ENCODE results near the gene ITPKC. TPM values are rescaled to one million over a fixed set of nuclear protein-coding genes. Genes with fewer than 3 reads are reported as not detected.

ITPKC gene
- total and polyA plus RNA-seq, 9 of the 15 experiments (the other 6 are each of a cell fraction or from before 2014, with no cell fraction given), result 0.08 to 9.3 (median 5.8) TPM

DNA sequence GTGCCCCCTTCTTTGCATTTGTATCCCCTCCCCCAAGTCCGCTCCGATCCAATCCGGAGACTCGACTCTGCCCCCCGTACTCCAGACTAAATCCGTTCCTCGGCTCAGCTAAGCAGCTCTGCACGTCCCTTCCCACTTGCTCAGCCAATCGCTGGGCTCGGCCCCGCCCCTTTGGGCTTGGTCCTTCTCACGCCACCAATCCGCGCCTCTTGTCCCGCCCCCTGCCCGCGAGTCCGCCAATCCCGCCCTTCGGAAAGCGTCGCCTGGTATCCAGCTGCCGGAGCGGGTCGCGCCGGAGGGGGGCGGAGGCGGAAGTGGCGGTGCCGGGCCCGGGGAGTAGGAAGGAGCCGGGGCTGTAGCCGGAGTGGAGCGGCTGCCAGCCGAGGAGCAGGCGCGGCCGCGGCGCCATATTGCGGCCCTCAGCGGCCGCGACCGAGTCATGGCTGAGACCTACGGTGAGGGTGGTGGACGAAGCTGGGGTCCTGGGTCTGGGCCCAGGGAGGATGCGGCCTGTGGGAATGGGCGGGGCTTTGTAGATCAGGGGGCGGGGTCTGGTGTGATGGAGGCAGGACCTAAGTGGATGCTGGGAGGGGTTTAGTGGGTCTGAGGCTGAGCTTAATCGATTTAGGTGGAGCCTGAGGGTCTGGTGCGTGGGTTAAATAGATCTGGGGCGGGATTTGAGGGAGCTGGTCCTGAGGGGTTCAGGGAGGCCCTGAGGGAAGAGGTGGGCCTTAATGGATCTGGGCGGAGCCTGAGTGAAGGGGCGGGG is 61.2 kb downstream of the ITPKC start, which contains the start of gene RAB4B (continued):
- TF ChIP-seq, protein P1, sequence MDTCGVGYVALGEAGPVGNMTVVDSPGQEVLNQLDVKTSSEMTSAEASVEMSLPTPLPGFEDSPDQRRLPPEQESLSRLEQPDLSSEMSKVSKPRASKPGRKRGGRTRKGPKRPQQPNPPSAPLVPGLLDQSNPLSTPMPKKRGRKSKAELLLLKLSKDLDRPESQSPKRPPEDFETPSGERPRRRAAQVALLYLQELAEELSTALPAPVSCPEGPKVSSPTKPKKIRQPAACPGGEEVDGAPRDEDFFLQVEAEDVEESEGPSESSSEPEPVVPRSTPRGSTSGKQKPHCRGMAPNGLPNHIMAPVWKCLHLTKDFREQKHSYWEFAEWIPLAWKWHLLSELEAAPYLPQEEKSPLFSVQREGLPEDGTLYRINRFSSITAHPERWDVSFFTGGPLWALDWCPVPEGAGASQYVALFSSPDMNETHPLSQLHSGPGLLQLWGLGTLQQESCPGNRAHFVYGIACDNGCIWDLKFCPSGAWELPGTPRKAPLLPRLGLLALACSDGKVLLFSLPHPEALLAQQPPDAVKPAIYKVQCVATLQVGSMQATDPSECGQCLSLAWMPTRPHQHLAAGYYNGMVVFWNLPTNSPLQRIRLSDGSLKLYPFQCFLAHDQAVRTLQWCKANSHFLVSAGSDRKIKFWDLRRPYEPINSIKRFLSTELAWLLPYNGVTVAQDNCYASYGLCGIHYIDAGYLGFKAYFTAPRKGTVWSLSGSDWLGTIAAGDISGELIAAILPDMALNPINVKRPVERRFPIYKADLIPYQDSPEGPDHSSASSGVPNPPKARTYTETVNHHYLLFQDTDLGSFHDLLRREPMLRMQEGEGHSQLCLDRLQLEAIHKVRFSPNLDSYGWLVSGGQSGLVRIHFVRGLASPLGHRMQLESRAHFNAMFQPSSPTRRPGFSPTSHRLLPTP (IDR thresholded peaks at IDR 0.05; ENCODE audit: borderline replicate concordance, extremely low read depth, insufficient read length), result no peak
- TF ChIP-seq MCM7 (IDR thresholded peaks at IDR 0.05) (no peak), HNRNPK (IDR thresholded peaks at IDR 0.05; ENCODE audit: low read depth, low read length, poor library complexity, severe bottlenecking) (peak; percentile 72), RFX1 (IDR thresholded peaks at IDR 0.05) (no peak; the same call in 1 of the 2 replicates), MCM5 (IDR thresholded peaks at IDR 0.05; ENCODE audit: low read depth) (no peak), U2AF1 (optimal IDR thresholded peaks at IDR 0.05; ENCODE audit: low read depth, low read length) (no peak), SMARCA4 (IDR thresholded peaks at IDR 0.05) (no peak), SAP30 (IDR thresholded peaks at IDR 0.05; ENCODE audit: borderline replicate concordance, insufficient read depth, low read depth, low read length, poor library complexity, severe bottlenecking) (peak; percentile 94), ARNT (IDR thresholded peaks at IDR 0.05) (no peak; a peak in 1 of 4 replicates)
- TF ChIP-seq, protein P2, sequence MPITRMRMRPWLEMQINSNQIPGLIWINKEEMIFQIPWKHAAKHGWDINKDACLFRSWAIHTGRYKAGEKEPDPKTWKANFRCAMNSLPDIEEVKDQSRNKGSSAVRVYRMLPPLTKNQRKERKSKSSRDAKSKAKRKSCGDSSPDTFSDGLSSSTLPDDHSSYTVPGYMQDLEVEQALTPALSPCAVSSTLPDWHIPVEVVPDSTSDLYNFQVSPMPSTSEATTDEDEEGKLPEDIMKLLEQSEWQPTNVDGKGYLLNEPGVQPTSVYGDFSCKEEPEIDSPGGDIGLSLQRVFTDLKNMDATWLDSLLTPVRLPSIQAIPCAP (CRISPR knock-in tag; IDR thresholded peaks at IDR 0.05; ENCODE audit: borderline replicate concordance), result no peak
- TF ChIP-seq, protein P3, sequence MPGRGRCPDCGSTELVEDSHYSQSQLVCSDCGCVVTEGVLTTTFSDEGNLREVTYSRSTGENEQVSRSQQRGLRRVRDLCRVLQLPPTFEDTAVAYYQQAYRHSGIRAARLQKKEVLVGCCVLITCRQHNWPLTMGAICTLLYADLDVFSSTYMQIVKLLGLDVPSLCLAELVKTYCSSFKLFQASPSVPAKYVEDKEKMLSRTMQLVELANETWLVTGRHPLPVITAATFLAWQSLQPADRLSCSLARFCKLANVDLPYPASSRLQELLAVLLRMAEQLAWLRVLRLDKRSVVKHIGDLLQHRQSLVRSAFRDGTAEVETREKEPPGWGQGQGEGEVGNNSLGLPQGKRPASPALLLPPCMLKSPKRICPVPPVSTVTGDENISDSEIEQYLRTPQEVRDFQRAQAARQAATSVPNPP (IDR thresholded peaks at IDR 0.05; ENCODE audit: borderline replicate concordance, insufficient read depth, insufficient read length), result no peak
- TF ChIP-seq, protein P4, sequence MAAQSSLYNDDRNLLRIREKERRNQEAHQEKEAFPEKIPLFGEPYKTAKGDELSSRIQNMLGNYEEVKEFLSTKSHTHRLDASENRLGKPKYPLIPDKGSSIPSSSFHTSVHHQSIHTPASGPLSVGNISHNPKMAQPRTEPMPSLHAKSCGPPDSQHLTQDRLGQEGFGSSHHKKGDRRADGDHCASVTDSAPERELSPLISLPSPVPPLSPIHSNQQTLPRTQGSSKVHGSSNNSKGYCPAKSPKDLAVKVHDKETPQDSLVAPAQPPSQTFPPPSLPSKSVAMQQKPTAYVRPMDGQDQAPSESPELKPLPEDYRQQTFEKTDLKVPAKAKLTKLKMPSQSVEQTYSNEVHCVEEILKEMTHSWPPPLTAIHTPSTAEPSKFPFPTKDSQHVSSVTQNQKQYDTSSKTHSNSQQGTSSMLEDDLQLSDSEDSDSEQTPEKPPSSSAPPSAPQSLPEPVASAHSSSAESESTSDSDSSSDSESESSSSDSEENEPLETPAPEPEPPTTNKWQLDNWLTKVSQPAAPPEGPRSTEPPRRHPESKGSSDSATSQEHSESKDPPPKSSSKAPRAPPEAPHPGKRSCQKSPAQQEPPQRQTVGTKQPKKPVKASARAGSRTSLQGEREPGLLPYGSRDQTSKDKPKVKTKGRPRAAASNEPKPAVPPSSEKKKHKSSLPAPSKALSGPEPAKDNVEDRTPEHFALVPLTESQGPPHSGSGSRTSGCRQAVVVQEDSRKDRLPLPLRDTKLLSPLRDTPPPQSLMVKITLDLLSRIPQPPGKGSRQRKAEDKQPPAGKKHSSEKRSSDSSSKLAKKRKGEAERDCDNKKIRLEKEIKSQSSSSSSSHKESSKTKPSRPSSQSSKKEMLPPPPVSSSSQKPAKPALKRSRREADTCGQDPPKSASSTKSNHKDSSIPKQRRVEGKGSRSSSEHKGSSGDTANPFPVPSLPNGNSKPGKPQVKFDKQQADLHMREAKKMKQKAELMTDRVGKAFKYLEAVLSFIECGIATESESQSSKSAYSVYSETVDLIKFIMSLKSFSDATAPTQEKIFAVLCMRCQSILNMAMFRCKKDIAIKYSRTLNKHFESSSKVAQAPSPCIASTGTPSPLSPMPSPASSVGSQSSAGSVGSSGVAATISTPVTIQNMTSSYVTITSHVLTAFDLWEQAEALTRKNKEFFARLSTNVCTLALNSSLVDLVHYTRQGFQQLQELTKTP (IDR thresholded peaks at IDR 0.05; ENCODE audit: low read depth in 1 of 2, partially characterized antibody in 2 of 2), result no peak
